Nephron progenitor cell (in vitro differentiated cells): ENCODE results near the gene PAK4.

Source experiments
- DNase-seq: peaks from one replicate; pipeline ENCODE4 v3.0.0; 2021
- H3K27ac Mint-ChIP-seq: 2 replicates; pipeline ENCODE4 v1.8.0; 2021; ENCODE audit warnings: mild to moderate bottlenecking, moderate library complexity, mixed read lengths
- H3K27me3 Mint-ChIP-seq: 2 replicates; pipeline ENCODE4 v1.8.0; 2021; ENCODE audit warnings: mild to moderate bottlenecking, low read depth, mixed read lengths; ENCODE audit not compliant: poor library complexity
- H3K36me3 Mint-ChIP-seq: 2 replicates; pipeline ENCODE4 v1.8.0; 2021; ENCODE audit warnings: low read depth, mixed read lengths
- H3K4me1 Mint-ChIP-seq: 2 replicates; pipeline ENCODE4 v1.8.0; 2021; ENCODE audit warnings: mixed read lengths
- H3K4me3 Mint-ChIP-seq: 2 replicates; pipeline ENCODE4 v1.8.0; 2021; ENCODE audit warnings: mild to moderate bottlenecking, moderate library complexity, mixed read lengths
- H3K9me3 Mint-ChIP-seq: 2 replicates; pipeline ENCODE4 v1.8.0; 2021; ENCODE audit warnings: mild to moderate bottlenecking, moderate library complexity, mixed read lengths
- CTCF ChIP-seq: fragments of 200-600 bp; sonication (generic); IDR thresholded peaks from 2 replicates; pipeline ENCODE4 v1.5.0; 2021; ENCODE audit warnings: antibody characterized with exemption

Gene PAK4

DNA sequence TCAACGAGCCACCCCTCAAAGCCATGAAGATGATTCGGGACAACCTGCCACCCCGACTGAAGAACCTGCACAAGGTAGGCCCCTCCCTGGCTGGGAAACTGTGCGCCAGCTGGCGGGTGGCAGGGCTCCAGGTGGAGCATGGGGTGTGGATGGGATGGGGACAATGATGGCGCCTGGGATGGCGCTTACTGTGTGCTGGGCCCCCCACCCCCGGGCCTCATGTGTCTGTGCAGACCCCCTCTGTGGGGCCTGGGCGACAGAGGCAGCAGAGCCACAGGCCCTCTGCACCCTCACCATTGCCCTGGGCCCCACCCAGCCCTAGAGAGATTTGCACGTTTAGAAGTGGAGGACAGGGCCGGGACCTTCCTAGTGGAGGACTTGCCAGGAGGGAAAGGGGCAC is 52.1 kb downstream of the PAK4 start:
- H3K36me3 Mint-ChIP-seq: peaks cover 15% of the 10 kb centered on the region
- peaks cover 9% of the 10 kb centered on the region for H3K4me1 Mint-ChIP-seq
- H3K27ac Mint-ChIP-seq: no peak overlapping the region
- DNase-seq: no peak
- H3K4me3 Mint-ChIP-seq: no peak overlapping the region
- no peak for TF ChIP-seq CTCF
- no peaks in the 10 kb centered on the region for H3K27me3 Mint-ChIP-seq
- no peaks in the 10 kb centered on the region for H3K9me3 Mint-ChIP-seq

- H3K4me1 Mint-ChIP-seq: peaks cover 9% of the 10 kb centered on the region
- no peak for DNase-seq
- peak overlapping the region; percentile 81 for H3K27ac Mint-ChIP-seq
- TF ChIP-seq CTCF: no peak
- H3K36me3 Mint-ChIP-seq: peaks cover 22% of the 10 kb centered on the region
- H3K27me3 Mint-ChIP-seq: peaks cover 6% of the 10 kb centered on the region
- H3K4me3 Mint-ChIP-seq: no peak overlapping the region
- no peaks in the 10 kb centered on the region for H3K9me3 Mint-ChIP-seq
Observed at GRCh38 chr19:39178296-39179006, 52.9 kb downstream of the PAK4 start.

GRCh38 chr19:39179754-39180153 is 54.2 kb downstream of the PAK4 start:
- no peak overlapping the region for H3K4me3 Mint-ChIP-seq
- H3K27ac Mint-ChIP-seq: no peak overlapping the region
- no peak for TF ChIP-seq CTCF
- peaks cover 9% of the 10 kb centered on the region for H3K4me1 Mint-ChIP-seq
- peaks cover 22% of the 10 kb centered on the region for H3K36me3 Mint-ChIP-seq
- DNase-seq: no peak
- peaks cover 6% of the 10 kb centered on the region for H3K27me3 Mint-ChIP-seq
- no peaks in the 10 kb centered on the region for H3K9me3 Mint-ChIP-seq

GRCh38 chr19:39180749-39181148 is 55.2 kb downstream of the PAK4 start:
- Mint-ChIP-seq H3K4me3 (no peak overlapping the region), H3K9me3 (no peaks in the 10 kb centered on the region), H3K4me1 (peaks cover 10% of the 10 kb centered on the region), H3K27ac (peak overlapping the region; percentile 78), H3K27me3 (peaks cover 6% of the 10 kb centered on the region), H3K36me3 (peaks cover 20% of the 10 kb centered on the region)
- DNase-seq: no peak
- TF ChIP-seq CTCF: no peak

GRCh38 chr19:39181500-39182173 is 56.1 kb downstream of the PAK4 start:
- peak overlapping the region; percentile 73 for H3K27ac Mint-ChIP-seq
- H3K4me1 Mint-ChIP-seq: peaks cover 11% of the 10 kb centered on the region

More at GRCh38 chr19:39181500-39182173, 56.1 kb downstream of the PAK4 start:
- peaks cover 6% of the 10 kb centered on the region for H3K27me3 Mint-ChIP-seq
- TF ChIP-seq CTCF: no peak
- H3K9me3 Mint-ChIP-seq: no peaks in the 10 kb centered on the region
- peaks cover 17% of the 10 kb centered on the region for H3K36me3 Mint-ChIP-seq
- no peak for DNase-seq
- no peak overlapping the region for H3K4me3 Mint-ChIP-seq
